MCF 10A (cell line): ENCODE results near the gene ECI1. TPM values are rescaled to one million over a fixed set of nuclear protein-coding genes. Genes with fewer than 3 reads are reported as not detected.

Experiments used
- BruUV-seq: library from RNA; stranded (reverse); fragments of 400-500 nt; replicated peaks from 2 replicates; lab custom pipeline; 2021; lab: Mats Ljungman, UMichigan
- CTCF ChIA-PET: fragments of 300-600 bp; sonication (Branson Sonifier 250); formaldehyde crosslinking; extraction: SDS; loops from one replicate; lab custom pipeline; 2021; ENCODE audit warnings: antibody characterized with exemption, inconsistent platforms; lab: Yijun Ruan, JAX
- POLR2A ChIA-PET: fragments of 300-600, 350-650 bp; sonication (Branson Sonifier 250); formaldehyde crosslinking; extraction: SDS; loops from one replicate; lab custom pipeline; 2020; ENCODE audit warnings: antibody characterized with exemption, inconsistent platforms; lab: Yijun Ruan, JAX
- DNase-seq: peaks from one replicate; pipeline ENCODE4 v3.0.0-alpha.2; 2018; ENCODE audit not compliant: unreplicated experiment
- H3K27ac Mint-ChIP-seq: one replicate; pipeline ENCODE4 v1.8.0; 2022; ENCODE audit warnings: mild to moderate bottlenecking, low read depth, mixed read lengths; ENCODE audit not compliant: unreplicated experiment
- H3K27me3 Mint-ChIP-seq: one replicate; pipeline ENCODE4 v1.8.0; 2022; ENCODE audit warnings: mixed read lengths; ENCODE audit not compliant: insufficient read depth, unreplicated experiment
- H3K36me3 Mint-ChIP-seq: one replicate; pipeline ENCODE4 v1.8.0; 2022; ENCODE audit warnings: mild to moderate bottlenecking, moderate library complexity, mixed read lengths; ENCODE audit not compliant: insufficient read depth, unreplicated experiment
- H3K4me1 Mint-ChIP-seq: one replicate; pipeline ENCODE4 v1.8.0; 2022; ENCODE audit warnings: mixed read lengths; ENCODE audit not compliant: insufficient read depth, unreplicated experiment
- H3K4me3 Mint-ChIP-seq: one replicate; pipeline ENCODE4 v1.8.0; 2022; ENCODE audit warnings: mild to moderate bottlenecking, moderate library complexity, mixed read lengths; ENCODE audit not compliant: unreplicated experiment
- H3K9me3 Mint-ChIP-seq: one replicate; pipeline ENCODE4 v1.8.0; 2022; ENCODE audit warnings: mixed read lengths; ENCODE audit not compliant: unreplicated experiment
- intact Hi-C: fragments of 100-400 bp; cut with micrococcal nuclease; formaldehyde crosslinking; loops from 2 replicates; pipeline ENCODE4 v1.14.1; 2022
- total RNA-seq: library from RNA; stranded (reverse); gene quantifications from 2 replicates; pipeline ENCODE4 v1.2.3, GENCODE V29; 2022
- TF ChIP-seq, protein P1 (sequence below): fragments of 200-600 bp; IDR thresholded peaks from one replicate; pipeline ENCODE4 v1.8.0; 2022; ENCODE audit warnings: antibody characterized with exemption, mild to moderate bottlenecking; ENCODE audit not compliant: unreplicated experiment

ECI1 gene
- total RNA-seq, 1 experiment from 2014 or later: 115 TPM

DNA sequence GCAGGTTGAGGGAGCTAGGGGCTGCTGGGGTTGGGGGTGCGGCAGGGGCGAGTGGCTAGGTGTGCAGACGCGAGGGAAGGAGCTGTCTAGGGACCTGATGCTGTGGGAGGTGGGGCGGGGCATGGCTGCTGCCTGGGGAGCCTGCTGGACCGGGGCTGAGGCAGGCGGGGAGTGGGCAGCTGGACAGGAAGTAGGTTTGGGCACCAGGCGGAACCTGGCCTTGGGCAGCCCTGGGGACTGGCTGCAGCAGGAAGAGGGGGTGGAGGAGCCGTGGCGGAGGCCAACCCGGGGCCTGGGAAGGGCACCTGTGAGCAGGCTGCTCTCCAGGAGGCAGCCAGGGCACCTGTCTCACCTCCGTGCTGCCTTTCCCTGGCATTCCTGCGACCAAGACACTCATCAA lies 21.0 kb downstream of the ECI1 start:
- H3K27me3 Mint-ChIP-seq: no peaks in the 10 kb centered on the region
- H3K4me1 Mint-ChIP-seq: peaks cover 4% of the 10 kb centered on the region
- no peak overlapping the region for H3K4me3 Mint-ChIP-seq
- DNase-seq: no peak
- ChIA-PET CTCF (interaction anchor here (0.5 kb wide), 1 partner anchor 261 kb away, joined by 4 read pairs; no protein-coding TSS in a partner anchor), POLR2A (interaction anchor here (0.5 to 1.0 kb wide), 2 partner anchors 21 to 283 kb away, joined by 3 to 6 read pairs; partner anchors contain the start of gene ECI1)
- H3K27ac Mint-ChIP-seq: no peak overlapping the region
- BruUV-seq: no TSS peak
- intact Hi-C loops: no loop called here
- TF ChIP-seq, protein P1, sequence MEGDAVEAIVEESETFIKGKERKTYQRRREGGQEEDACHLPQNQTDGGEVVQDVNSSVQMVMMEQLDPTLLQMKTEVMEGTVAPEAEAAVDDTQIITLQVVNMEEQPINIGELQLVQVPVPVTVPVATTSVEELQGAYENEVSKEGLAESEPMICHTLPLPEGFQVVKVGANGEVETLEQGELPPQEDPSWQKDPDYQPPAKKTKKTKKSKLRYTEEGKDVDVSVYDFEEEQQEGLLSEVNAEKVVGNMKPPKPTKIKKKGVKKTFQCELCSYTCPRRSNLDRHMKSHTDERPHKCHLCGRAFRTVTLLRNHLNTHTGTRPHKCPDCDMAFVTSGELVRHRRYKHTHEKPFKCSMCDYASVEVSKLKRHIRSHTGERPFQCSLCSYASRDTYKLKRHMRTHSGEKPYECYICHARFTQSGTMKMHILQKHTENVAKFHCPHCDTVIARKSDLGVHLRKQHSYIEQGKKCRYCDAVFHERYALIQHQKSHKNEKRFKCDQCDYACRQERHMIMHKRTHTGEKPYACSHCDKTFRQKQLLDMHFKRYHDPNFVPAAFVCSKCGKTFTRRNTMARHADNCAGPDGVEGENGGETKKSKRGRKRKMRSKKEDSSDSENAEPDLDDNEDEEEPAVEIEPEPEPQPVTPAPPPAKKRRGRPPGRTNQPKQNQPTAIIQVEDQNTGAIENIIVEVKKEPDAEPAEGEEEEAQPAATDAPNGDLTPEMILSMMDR: no peak
- H3K9me3 Mint-ChIP-seq: no peaks in the 10 kb centered on the region
- H3K36me3 Mint-ChIP-seq: peaks cover 46% of the 10 kb centered on the region

DNA sequence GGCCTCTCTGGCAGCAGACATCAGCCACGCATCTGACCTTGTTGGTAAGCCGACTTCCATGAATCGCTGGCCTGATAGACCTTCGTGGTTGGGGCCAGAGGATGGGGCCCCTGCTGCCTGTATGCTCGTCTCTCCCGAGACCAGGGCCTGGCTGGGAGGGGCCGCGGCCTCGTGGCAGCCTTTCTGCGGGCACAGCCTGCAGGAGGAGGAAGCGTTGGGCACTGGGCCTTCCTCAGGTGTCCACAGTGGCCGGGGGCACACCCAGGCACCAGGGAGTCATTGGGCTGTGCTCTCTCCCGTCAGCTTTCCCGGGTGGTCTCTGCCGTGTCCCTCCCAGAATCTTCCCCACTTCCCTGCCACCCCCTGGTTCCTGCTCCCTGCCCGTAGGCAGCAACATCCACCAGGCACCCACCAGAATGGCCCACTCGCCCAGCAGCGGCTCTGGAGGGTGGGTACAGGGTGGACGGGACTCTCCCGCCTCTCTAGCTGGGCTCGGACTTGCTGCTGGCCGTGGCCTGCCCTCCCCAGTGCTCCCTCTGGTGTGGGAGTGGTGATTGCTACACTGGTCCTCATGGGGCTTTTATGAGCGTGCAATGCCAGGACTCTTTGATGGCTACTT lies 21.6 kb downstream of the ECI1 start:
- TF ChIP-seq, protein P1: no peak
- no peak overlapping the region for H3K27ac Mint-ChIP-seq

DNA sequence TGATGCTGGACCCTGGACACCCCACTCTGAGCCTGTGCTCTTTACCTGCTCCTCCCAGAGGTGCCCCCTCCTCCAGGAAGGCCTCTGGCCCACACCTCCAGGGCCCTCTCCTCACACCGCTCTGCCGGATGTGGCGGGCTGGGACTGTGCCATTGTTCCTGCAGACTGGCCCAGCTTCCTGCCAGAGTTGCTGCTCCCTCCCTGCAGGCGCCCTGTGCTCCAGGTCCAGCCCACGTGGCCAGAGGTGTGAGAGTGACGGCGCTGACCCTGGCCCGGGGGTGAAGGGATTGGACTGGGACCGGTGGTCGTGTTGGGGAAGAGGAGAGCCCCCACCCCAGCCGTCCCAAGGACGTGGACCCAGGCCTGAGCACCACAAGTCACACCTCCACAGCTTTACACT lies 22.3 kb downstream of the ECI1 start:
- CTCF ChIA-PET: interaction anchor here (1.1 kb wide), 1 partner anchor 23 kb away, joined by 4 read pairs; the partner anchor contains the start of gene ECI1
- intact Hi-C loops: no loop called here
- POLR2A ChIA-PET: no interaction called here

More for the DNA sequence above, 21.6 kb downstream of the ECI1 start:
- POLR2A ChIA-PET: no interaction called here
- no peak overlapping the region for H3K4me3 Mint-ChIP-seq
- H3K4me1 Mint-ChIP-seq: peaks cover 4% of the 10 kb centered on the region
- BruUV-seq: no TSS peak
- CTCF ChIA-PET: interaction anchor here (0.5 kb wide), 1 partner anchor 262 kb away, joined by 4 read pairs; no protein-coding TSS in a partner anchor
- peaks cover 42% of the 10 kb centered on the region for H3K36me3 Mint-ChIP-seq
- H3K9me3 Mint-ChIP-seq: no peaks in the 10 kb centered on the region
- intact Hi-C loops: no loop called here
- no peak for DNase-seq
- no peaks in the 10 kb centered on the region for H3K27me3 Mint-ChIP-seq

DNA sequence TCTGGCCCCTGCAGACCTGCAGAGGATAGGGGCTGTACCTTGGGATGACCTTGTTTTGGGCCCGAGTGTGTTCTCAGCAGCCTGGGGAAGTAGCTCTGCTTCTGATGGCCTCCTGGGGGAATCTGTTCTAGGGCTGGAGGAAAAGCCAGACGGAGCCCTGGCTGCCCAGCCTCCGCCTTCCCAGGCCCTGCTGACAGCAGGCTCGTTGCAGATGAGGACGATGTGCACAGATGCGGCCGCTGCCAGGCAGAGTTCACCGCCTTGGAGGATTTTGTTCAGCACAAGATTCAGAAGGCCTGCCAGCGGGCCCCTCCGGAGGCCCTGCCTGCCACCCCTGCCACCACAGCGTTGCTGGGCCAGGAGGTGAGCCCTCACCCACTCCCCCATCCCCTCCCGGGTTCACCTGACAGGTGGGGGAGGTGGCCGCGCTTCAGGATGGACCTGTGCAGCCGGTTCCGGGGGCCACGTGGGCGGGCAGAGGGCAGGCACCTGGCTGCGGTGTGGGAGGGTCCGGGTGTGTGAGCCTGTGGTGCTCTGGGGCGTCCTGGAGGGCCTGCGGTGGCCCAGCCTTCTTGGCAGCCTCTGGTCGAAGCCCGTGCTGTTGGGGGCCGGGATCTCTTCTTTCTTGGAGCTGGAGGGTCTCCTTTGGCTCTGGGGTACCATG lies 23.1 kb downstream of the ECI1 start:
- Mint-ChIP-seq H3K27ac (no peak overlapping the region), H3K4me1 (peaks cover 4% of the 10 kb centered on the region), H3K27me3 (no peaks in the 10 kb centered on the region), H3K36me3 (peaks cover 31% of the 10 kb centered on the region), H3K4me3 (no peak overlapping the region), H3K9me3 (no peaks in the 10 kb centered on the region)
- BruUV-seq: no TSS peak
- intact Hi-C loops: no loop called here
- ChIA-PET CTCF (interaction anchor here (1.1 kb wide), 1 partner anchor 23 kb away, joined by 4 read pairs; the partner anchor contains the start of gene ECI1), POLR2A (no interaction called here)
- DNase-seq: no peak
- TF ChIP-seq, protein P1: no peak

More for the DNA sequence above, 22.3 kb downstream of the ECI1 start:
- peaks cover 39% of the 10 kb centered on the region for H3K36me3 Mint-ChIP-seq
- no peaks in the 10 kb centered on the region for H3K9me3 Mint-ChIP-seq
- BruUV-seq: no TSS peak
- no peak for DNase-seq
- TF ChIP-seq, protein P1: no peak
- no peaks in the 10 kb centered on the region for H3K27me3 Mint-ChIP-seq
- no peak overlapping the region for H3K4me3 Mint-ChIP-seq
- no peak overlapping the region for H3K27ac Mint-ChIP-seq
- peaks cover 4% of the 10 kb centered on the region for H3K4me1 Mint-ChIP-seq
